ENCODE measurements around the gene NPB. TPM values are rescaled to one million over a fixed set of nuclear protein-coding genes. Genes with fewer than 3 reads are reported as not detected.

NPB gene
- total RNA-seq, 6 donors from 2014 or later: 0.37 to 1.8 (median 0.94) TPM; not detected in 3

DNA sequence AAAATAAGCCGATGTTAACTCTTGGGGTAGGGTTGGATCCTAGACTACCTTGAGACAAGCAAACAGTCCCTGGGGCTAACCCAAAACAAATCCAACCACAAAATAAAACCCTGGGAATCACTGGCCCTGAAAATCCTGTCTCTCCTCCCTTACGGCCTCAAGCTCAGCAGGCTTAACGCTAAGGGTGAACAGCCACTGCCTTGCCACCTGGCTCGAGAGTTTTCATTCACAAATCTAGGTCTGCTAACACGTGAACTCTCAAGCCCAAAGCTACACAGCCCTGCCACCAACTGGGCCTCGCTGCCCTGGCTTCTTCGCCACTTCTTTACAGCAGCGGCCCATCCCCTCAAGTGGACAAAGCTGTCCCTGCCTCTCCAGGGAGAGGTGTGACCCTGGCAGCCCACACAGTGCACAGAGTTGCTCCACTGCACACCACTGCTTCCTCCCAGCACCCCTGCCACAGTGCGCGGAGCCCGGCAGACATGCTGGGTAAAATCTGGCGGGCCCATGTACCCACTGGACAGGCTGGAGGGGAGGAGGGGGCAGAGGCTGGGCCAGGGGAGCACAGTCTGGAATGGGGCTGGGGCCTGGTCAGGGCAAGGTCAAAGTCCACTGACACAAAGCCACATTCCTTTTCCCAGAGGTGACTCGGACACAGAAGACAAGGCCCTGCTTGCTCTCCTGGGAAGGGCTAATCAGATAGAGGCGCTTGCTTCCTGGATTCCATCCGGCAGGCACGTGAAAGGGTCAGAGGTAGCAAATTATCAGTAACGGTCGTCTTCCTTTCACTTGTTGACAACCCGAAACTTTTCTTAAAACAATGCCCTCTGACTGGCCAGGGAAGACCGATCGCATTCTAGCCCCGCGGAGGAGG lies 8.2 kb downstream of the NPB start:
- TF ChIP-seq EP300 (IDR thresholded peaks at IDR 0.05): no peak
- TF ChIP-seq POLR2A (IDR thresholded peaks at IDR 0.05): no peak
- TF ChIP-seq POLR2AphosphoS5 (IDR thresholded peaks at IDR 0.05): no peak
- TF ChIP-seq, protein P1, sequence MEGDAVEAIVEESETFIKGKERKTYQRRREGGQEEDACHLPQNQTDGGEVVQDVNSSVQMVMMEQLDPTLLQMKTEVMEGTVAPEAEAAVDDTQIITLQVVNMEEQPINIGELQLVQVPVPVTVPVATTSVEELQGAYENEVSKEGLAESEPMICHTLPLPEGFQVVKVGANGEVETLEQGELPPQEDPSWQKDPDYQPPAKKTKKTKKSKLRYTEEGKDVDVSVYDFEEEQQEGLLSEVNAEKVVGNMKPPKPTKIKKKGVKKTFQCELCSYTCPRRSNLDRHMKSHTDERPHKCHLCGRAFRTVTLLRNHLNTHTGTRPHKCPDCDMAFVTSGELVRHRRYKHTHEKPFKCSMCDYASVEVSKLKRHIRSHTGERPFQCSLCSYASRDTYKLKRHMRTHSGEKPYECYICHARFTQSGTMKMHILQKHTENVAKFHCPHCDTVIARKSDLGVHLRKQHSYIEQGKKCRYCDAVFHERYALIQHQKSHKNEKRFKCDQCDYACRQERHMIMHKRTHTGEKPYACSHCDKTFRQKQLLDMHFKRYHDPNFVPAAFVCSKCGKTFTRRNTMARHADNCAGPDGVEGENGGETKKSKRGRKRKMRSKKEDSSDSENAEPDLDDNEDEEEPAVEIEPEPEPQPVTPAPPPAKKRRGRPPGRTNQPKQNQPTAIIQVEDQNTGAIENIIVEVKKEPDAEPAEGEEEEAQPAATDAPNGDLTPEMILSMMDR (IDR thresholded peaks at IDR 0.05): no peak
- DNase-seq (peak in 1 of 2 donors; percentile 77), ATAC-seq (ENCODE audit: low FRiP score in 2 of 2) (no peak)
- no peaks in the 10 kb centered on the region for H3K27me3 ChIP-seq
- no peaks in the 10 kb centered on the region for H3K9me3 ChIP-seq
- peak overlapping the region; percentile 45 to 98 (median 88) for H3K4me3 ChIP-seq
- H3K4me1 ChIP-seq: peaks cover 8 to 23% (median 17%) of the 10 kb centered on the region in 4 donors
- 37 to 49% methylated on average over 19 to 23 of the region's 23 CpGs for WGBS, 2 donors
- H3K36me3 ChIP-seq: peaks cover 10 to 61% (median 58%) of the 10 kb centered on the region in 4 donors
- H3K27ac ChIP-seq: peak overlapping the region in 3 of 4 donors; percentile 59 to 81 (median 62)

DNA sequence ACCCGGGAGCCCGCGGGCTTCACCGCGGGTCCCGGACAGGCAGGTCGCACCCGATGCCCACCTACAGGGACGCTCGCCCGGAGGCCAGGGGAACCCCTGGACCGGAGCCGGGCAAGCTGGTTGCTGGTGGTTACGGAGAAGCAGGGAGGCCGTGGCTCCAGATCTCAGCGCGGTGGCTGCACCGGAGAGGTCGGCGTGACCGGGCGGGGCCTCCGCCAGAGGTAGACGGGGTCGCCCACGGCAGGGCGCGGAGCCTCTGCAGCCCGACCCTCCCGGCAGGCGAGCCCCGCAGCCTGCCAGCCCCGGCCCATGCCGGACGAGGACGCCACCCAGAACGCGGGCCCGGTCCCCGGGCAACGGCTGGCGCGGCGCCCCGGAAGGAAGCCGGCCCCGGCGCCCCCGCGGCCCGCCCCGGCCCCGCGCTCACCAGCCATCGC lies 8.8 kb downstream of the NPB start:
- H3K27me3 ChIP-seq: no peaks in the 10 kb centered on the region
- no peak for ATAC-seq (ENCODE audit: low FRiP score in 2 of 2)
- peak overlapping the region in 3 of 4 donors; percentile 59 to 81 (median 62) for H3K27ac ChIP-seq
- peak overlapping the region; percentile 45 to 98 (median 88) for H3K4me3 ChIP-seq
- DNase-seq: no peak
- no peak for TF ChIP-seq EP300 (IDR thresholded peaks at IDR 0.05)
- TF ChIP-seq, protein P1 (IDR thresholded peaks at IDR 0.05): peak in 1 of 6 experiments; percentile 13
- H3K4me1 ChIP-seq: peaks cover 8 to 28% (median 17%) of the 10 kb centered on the region in 4 donors
- H3K9me3 ChIP-seq: no peaks in the 10 kb centered on the region
- peaks cover 10 to 65% (median 60%) of the 10 kb centered on the region in 4 donors for H3K36me3 ChIP-seq
- WGBS, 2 donors: 0% methylated on average over 1 to 35 of the region's 55 CpGs

DNA sequence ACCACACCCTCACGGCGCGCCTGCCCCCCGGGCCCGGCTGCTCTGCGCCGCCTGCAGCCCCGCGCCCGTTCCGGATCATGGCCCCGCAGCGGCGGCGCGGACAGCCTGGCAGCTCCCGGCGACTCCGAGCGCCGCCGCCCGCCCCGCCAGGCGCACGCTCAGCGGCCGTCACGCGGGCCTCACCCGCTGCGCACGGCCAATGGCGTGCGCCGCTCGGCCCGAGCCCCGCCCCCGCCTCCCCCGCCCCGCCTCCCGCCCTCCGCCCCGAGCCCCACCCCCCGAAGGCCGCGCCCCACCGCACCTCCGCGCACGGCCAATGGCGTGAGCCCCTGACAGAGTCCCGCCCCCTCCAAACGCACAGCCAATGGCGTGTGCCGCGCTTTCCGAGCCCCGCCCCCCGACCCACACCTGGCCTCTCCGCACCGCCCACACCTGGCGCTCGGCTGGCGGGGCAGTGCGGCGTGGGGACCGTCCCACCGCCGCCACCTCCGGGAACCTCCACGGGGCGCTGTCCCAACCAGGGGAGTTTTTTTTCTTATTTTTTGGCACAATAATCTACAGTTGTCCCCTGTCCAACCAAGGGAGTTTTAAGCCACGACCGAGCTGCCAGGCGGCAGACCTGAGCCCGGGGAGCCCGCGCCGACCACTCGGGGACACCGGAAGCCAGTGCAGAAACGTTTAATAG lies 9.4 kb downstream of the NPB start, which contains the start of gene PCYT2:
Gene PCYT2, minus strand, starts transcription at position 123 of the 685 bp plus-strand sequence. Its CDS starts 44 bp downstream, at position 79.
- peaks cover 10 to 61% (median 56%) of the 10 kb centered on the region in 4 donors for H3K36me3 ChIP-seq

DNA sequence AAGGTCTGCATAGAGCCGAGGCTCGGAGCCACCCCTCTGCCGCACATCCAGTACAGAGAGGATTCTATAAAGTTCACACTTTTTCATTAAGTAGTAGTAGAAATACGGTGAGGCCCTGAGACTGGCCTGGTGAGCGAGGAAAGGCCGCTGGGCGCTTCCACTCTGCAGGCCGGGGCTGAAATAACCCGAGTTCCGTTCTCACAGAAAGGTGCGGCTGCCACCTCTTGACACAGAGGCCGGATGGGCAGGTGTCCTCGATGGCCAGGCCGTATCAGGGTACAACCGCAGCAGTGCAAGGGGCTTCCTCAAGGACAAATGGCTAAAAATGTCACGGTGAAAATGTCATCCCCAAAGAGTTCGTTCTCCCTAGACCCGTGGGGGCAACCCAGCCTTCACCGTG lies 9.9 kb downstream of the NPB start:
- H3K4me1 ChIP-seq: peaks cover 12 to 39% (median 25%) of the 10 kb centered on the region in 4 donors
- ATAC-seq (ENCODE audit: low FRiP score in 2 of 2): no peak
- H3K9me3 ChIP-seq: no peaks in the 10 kb centered on the region
- no peak for DNase-seq
- H3K36me3 ChIP-seq: peaks cover 10 to 58% (median 52%) of the 10 kb centered on the region in 4 donors
- WGBS, 2 donors: 78 to 85% methylated on average over 17 to 19 of the region's 19 CpGs
- TF ChIP-seq EP300 (IDR thresholded peaks at IDR 0.05) (no peak), POLR2A (IDR thresholded peaks at IDR 0.05) (no peak)
- peak overlapping the region in 3 of 4 donors; percentile 33 to 98 (median 89) for H3K4me3 ChIP-seq
- peak overlapping the region; percentile 2 to 68 (median 56) for H3K27ac ChIP-seq
- no peaks in the 10 kb centered on the region for H3K27me3 ChIP-seq

More for the DNA sequence above, 9.4 kb downstream of the NPB start, which contains the start of gene PCYT2:
- Histone ChIP-seq H3K27ac (peak within 1 kb of the TSS; percentile 59 to 81 (median 62)), H3K4me1 (peaks cover 8 to 33% (median 19%) of the 10 kb centered on the region in 4 donors), H3K27me3 (no peaks in the 10 kb centered on the region), H3K4me3 (peak within 1 kb of the TSS; percentile 45 to 98 (median 88)), H3K9me3 (no peaks in the 10 kb centered on the region)
- DNase-seq (peak; percentile 93 to 97), ATAC-seq (ENCODE audit: low FRiP score in 2 of 2) (peak; percentile 93 to 95)
- WGBS, 2 donors: 10 to 39% methylated on average over 4 to 32 of the region's 84 CpGs
- TF ChIP-seq, protein P1 (IDR thresholded peaks at IDR 0.05): peak in 4 of 6 experiments; percentile 11 to 26 (median 22)
- TF ChIP-seq POLR2A (IDR thresholded peaks at IDR 0.05): peak in 1 of 4 donors; percentile 59
- TF ChIP-seq POLR2AphosphoS5 (IDR thresholded peaks at IDR 0.05): no peak
- no peak for TF ChIP-seq EP300 (IDR thresholded peaks at IDR 0.05)
